KMS-11 (cell line): ENCODE results near the gene TMEM129.

ENCODE experiments used
- H2AFZ ChIP-seq: fragments of 200-600 bp; sonication (generic); 2 replicates; pipeline ENCODE4 v1.6.1; 2016; ENCODE audit warnings: antibody characterized with exemption, mixed run types, low read depth
- H3K27ac ChIP-seq: fragments of 200-600 bp; sonication (generic); 2 replicates; pipeline ENCODE4 v1.6.1; 2016; ENCODE audit warnings: mild to moderate bottlenecking, mixed run types
- H3K27me3 ChIP-seq: fragments of 200-600 bp; sonication (generic); 2 replicates; pipeline ENCODE4 v1.6.1; 2017; ENCODE audit warnings: mild to moderate bottlenecking, low read depth, mixed run types, moderate library complexity; ENCODE audit not compliant: insufficient read depth
- H3K36me3 ChIP-seq: fragments of 200-600 bp; sonication (generic); 2 replicates; pipeline ENCODE4 v1.6.1; 2017; ENCODE audit warnings: mild to moderate bottlenecking, mixed run types; ENCODE audit not compliant: insufficient read depth
- H3K4me1 ChIP-seq: fragments of 200-600 bp; sonication (generic); 2 replicates; pipeline ENCODE4 v1.6.1; 2016; ENCODE audit warnings: mild to moderate bottlenecking, low read depth, mixed run types; ENCODE audit not compliant: poor library complexity, severe bottlenecking
- H3K4me2 ChIP-seq: fragments of 200-600 bp; sonication (generic); 2 replicates; pipeline ENCODE4 v1.7.0; 2016; ENCODE audit warnings: mild to moderate bottlenecking, mixed run types
- H3K4me3 ChIP-seq: fragments of 200-600 bp; sonication (generic); IDR thresholded peaks from 2 replicates; pipeline ENCODE4 v1.6.1; 2017; ENCODE audit warnings: low read depth, low read length, mixed read lengths; ENCODE audit not compliant: insufficient read depth
- H3K79me2 ChIP-seq: fragments of 200-600 bp; sonication (generic); 2 replicates; pipeline ENCODE4 v1.6.1; 2016; ENCODE audit warnings: low read depth, mixed run types; ENCODE audit not compliant: insufficient read depth
- H3K9ac ChIP-seq: fragments of 200-600 bp; sonication (generic); 2 replicates; pipeline ENCODE4 v1.6.1; 2016; ENCODE audit warnings: mild to moderate bottlenecking, mixed run types
- H4K20me1 ChIP-seq: fragments of 200-600 bp; sonication (generic); 2 replicates; pipeline ENCODE4 v1.6.1; 2016; ENCODE audit warnings: mild to moderate bottlenecking, mixed run types; ENCODE audit not compliant: insufficient read depth
- CTCF ChIP-seq: fragments of 200-600 bp; sonication (generic); conservative IDR thresholded peaks from 2 replicates; pipeline ENCODE4 v1.6.1; 2017; ENCODE audit warnings: low read depth, mild to moderate bottlenecking, antibody characterized with exemption, low read length, moderate library complexity, mixed read lengths

The TMEM129 gene

DNA sequence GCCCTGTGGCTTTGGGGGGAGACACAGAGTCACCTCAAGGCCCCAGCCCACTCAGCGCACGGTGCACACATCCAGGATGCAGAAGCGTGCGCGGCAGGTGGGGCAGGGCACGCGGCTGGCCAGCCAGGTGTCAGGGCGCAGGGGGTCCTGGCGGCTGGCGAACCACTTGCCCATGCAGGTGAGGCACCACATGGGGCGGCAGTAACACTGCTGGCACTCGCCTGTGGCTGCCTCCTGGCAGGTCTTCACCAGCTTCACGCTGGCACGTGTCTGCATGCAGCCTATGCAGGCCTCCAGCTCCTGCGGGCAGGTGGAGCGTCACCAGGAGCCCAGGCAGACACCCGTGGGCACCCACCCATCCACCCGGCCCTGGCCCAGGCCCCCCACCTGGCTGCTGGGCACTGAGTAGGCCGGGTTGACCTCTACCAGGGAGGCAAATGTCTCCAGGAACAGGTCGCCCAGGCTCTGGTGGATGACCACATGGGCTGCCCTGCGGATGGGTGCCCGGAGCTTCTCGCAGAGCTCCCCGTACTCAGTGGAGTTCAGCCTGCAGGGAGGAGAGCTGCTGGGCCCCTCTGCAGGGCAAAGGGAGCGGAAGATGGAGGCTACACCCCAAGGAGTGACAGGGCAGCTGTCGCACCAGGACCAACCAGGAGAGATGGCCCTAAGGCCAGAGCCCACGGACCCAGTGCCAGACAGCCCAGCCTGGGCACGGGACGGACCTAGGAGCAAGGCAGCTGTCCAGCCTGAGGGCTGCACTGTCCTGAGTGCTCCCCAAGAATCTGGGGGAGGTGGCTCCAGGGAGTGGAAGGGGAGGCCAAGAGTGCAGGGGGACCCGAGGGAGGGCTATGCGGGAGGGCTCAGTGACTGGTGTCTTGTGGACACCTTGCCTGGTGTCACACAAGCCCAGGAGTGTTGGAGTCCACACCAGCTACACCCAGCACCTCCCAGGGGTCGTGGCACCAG, 3.7 kb downstream of the TMEM129 start:
- Histone ChIP-seq H4K20me1 (no peaks in the 10 kb centered on the region), H3K27ac (no peak overlapping the region), H2AFZ (no peak overlapping the region), H3K27me3 (no peaks in the 10 kb centered on the region), H3K79me2 (peaks cover 44% of the 10 kb centered on the region), H3K4me1 (peaks cover 18% of the 10 kb centered on the region), H3K36me3 (no peaks in the 10 kb centered on the region), H3K4me2 (no peak overlapping the region), H3K4me3 (no peak overlapping the region), H3K9ac (no peak overlapping the region)
- no peak for TF ChIP-seq CTCF

DNA sequence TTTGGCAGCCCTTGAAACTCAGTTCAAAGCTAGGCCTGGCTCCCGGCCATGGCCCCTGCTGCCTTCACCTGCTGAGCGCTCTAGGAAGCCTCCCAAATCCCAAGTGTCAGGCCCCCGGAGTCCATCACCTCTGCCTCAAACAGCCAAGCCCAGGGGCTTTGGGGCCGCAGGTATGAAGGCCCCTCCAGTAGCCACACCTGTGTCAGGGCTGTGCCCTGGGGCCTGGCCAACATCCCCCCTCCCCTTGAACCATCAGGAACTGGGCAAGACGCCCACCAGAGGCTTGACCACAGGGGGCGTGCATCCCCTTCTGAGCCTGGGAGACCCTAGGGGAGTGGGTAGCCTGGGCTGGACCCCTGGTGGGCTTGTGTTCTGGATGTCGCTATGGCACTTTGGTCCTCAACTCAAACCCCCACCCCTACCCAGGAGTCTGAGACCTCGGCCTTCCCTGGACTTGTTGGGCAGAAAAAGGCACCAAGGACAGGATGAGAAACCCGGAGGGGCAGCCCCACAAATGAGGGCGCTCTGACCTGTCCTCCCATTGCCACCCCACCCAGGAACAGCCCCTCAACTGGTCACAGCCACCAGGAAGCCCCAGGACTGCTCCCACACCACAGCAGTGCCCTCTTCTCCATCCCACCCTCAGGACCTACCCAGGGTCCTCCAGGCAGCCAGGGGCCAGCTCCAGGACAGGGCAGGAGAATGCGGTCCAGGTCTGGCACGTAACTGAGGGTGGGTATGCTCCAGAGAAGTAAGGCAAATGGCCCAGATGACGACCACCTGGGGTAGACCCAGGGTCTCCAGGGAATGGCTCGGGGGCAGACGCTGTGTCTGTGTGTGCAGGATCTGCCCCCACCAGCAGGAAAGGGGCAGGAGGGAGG, 4.8 kb downstream of the TMEM129 start:
- no peak overlapping the region for H3K9ac ChIP-seq
- H3K4me3 ChIP-seq: no peak overlapping the region
- H3K4me1 ChIP-seq: peaks cover 18% of the 10 kb centered on the region
- H3K27me3 ChIP-seq: no peaks in the 10 kb centered on the region
- no peaks in the 10 kb centered on the region for H3K36me3 ChIP-seq
- H3K4me2 ChIP-seq: no peak overlapping the region
- H2AFZ ChIP-seq: no peak overlapping the region
- H3K27ac ChIP-seq: no peak overlapping the region
- H4K20me1 ChIP-seq: no peaks in the 10 kb centered on the region
- H3K79me2 ChIP-seq: peaks cover 39% of the 10 kb centered on the region
- no peak for TF ChIP-seq CTCF

GRCh38 chr4:1715002-1715758, 5.9 kb downstream of the TMEM129 start:
- no peak for TF ChIP-seq CTCF
- Histone ChIP-seq H3K4me3 (no peak overlapping the region), H4K20me1 (0 out of 2 replicates have a peak, but pooled peaks cover 3% of the 10 kb centered on the region), H3K4me2 (no peak overlapping the region), H3K36me3 (no peaks in the 10 kb centered on the region), H3K79me2 (peaks cover 50% of the 10 kb centered on the region), H3K9ac (no peak overlapping the region), H3K27ac (no peak overlapping the region), H3K4me1 (peaks cover 22% of the 10 kb centered on the region), H2AFZ (no peak overlapping the region), H3K27me3 (no peaks in the 10 kb centered on the region)
